Testis (tissue), 3 donors: ENCODE results near the gene MAN1A2. TPM values are rescaled to one million over a fixed set of nuclear protein-coding genes. Genes with fewer than 3 reads are reported as not detected.
"Not testable (repeated sequence)": the region's sequence is repeated elsewhere in the genome, so short reads cannot be mapped to it uniquely, and the experiment has no call there.

Source experiments
- DNase-seq: peaks from one replicate; pipeline ENCODE4 v3.0.0-alpha.2; 2019
- H3K27ac ChIP-seq, 2 donors: fragments of 200-600 bp; sonication (generic); one replicate each; pipeline ENCODE4 v1.5.1; 2019
- H3K27me3 ChIP-seq: fragments of 200-600 bp; sonication (generic); one replicate; pipeline ENCODE4 v1.5.1; 2019
- H3K36me3 ChIP-seq: fragments of 200-600 bp; sonication (generic); one replicate; pipeline ENCODE4 v1.5.1; 2017; ENCODE audit warnings: low read depth; ENCODE audit errors: missing control alignments
- H3K4me1 ChIP-seq: fragments of 200-600 bp; sonication (generic); one replicate; pipeline ENCODE4 v1.5.1; 2019
- H3K4me3 ChIP-seq, 2 donors: fragments of 200-600 bp; sonication (generic); one replicate each; pipeline ENCODE4 v1.5.1; 2017 to 2019
- H3K9me3 ChIP-seq: fragments of 200-600 bp; sonication (generic); one replicate; pipeline ENCODE4 v1.5.1; 2017
- POLR2A ChIP-seq: fragments of 450-650 bp; IDR thresholded peaks from one replicate; pipeline ENCODE4 v1.6.1; 2017; ENCODE audit warnings: antibody characterized with exemption, mild to moderate bottlenecking, moderate library complexity
- WGBS, 2 donors: methylation state at CpG; one replicate each; pipeline ENCODE4 v1.1.5; 2018; 5-methylcytosine and 5-hydroxymethylcytosine counted together
- intact Hi-C: fragments of 100-400 bp; cut with DNase I; formaldehyde crosslinking; loops from one replicate; pipeline ENCODE4 v1.15.1; 2023; ENCODE audit warnings: low total_unique reads
- polyA plus RNA-seq: library from polyadenylated mRNA; stranded (reverse); fragments of 350-450 nt; fragmentation: Illumina TruSeq; extraction: RNeasy Lipid Tissue Mini Kit (QIAGEN cat#74804); gene quantifications from one replicate; pipeline ENCODE4 v1.2.3, GENCODE V29; 2014; ENCODE audit warnings: low read depth, low replicate concordance; ENCODE audit not compliant: insufficient read depth
- total RNA-seq, 2 donors: library from RNA; depleted of rRNA; stranded (reverse); fragments of >200 nt; gene quantifications; one replicate each; pipeline ENCODE4 v1.2.3, GENCODE V29; 2016
- TF ChIP-seq, protein P1 (sequence below), 3 experiments: fragments of 450-650 bp in 2 of 3; fragments of 200-600 bp in 1 of 3; sonication (generic) in 1 of 3; IDR thresholded peaks; one replicate each; pipeline ENCODE4 v1.5.1; 2016 to 2019; ENCODE audit warnings: antibody characterized with exemption in 3 of 3, mild to moderate bottlenecking in 2 of 3, moderate library complexity in 1 of 3

Gene MAN1A2
- total and polyA plus RNA-seq, 3 donors from 2014 or later, result 15.0 to 69.5 (median 64.3) TPM

DNA sequence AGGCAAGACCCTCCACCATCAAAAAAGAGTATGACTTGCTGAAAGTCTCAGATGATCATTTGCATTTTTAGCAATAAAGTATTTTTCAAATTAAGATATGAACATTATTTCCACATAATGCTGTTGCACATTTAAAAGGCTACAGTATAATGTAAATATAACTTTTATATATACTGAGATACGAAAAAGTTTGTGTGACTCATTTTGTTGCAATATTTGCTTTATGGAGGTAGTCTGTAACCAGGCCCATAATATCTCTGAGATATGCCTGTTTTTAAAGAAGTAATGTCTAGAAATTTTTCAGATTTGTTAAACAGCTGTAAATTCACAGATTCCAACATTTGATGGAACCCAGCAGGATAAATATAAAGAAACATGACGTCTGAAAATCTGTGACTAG is 86.7 kb downstream of the MAN1A2 start:
- TF ChIP-seq POLR2A, result no peak
- TF ChIP-seq, protein P1, sequence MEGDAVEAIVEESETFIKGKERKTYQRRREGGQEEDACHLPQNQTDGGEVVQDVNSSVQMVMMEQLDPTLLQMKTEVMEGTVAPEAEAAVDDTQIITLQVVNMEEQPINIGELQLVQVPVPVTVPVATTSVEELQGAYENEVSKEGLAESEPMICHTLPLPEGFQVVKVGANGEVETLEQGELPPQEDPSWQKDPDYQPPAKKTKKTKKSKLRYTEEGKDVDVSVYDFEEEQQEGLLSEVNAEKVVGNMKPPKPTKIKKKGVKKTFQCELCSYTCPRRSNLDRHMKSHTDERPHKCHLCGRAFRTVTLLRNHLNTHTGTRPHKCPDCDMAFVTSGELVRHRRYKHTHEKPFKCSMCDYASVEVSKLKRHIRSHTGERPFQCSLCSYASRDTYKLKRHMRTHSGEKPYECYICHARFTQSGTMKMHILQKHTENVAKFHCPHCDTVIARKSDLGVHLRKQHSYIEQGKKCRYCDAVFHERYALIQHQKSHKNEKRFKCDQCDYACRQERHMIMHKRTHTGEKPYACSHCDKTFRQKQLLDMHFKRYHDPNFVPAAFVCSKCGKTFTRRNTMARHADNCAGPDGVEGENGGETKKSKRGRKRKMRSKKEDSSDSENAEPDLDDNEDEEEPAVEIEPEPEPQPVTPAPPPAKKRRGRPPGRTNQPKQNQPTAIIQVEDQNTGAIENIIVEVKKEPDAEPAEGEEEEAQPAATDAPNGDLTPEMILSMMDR (IDR thresholded peaks at IDR 0.05), result no peak
- H3K4me1 ChIP-seq, result no peaks in the 10 kb centered on the region
- no peak for DNase-seq
- no peaks in the 10 kb centered on the region for H3K9me3 ChIP-seq
- no peak overlapping the region for H3K27ac ChIP-seq
- no peaks in the 10 kb centered on the region for H3K36me3 ChIP-seq
- 85 to 90% methylated on average over 2 of the region's 2 CpGs for WGBS, 2 donors
- intact Hi-C loops, result no loop called here
- no peaks in the 10 kb centered on the region for H3K27me3 ChIP-seq
- H3K4me3 ChIP-seq, result no peak overlapping the region

DNA sequence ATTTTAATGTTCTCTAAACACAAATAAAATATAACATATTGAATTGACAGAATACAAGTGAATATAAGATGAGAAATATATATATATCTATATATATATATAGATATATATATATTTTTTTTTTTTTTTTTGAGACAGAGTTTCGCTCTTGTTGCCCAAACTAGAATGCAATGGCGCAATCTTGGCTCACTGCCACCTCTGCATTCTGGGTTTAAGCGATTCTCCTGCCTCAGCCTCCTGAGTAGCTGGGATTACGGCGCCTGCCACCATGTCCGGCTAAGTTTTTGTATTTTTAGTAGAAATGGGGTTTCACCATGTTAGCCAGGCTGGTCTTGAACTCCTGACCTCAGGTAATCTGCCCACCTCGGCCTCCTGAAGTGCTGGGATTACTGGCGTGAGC is 91.2 kb downstream of the MAN1A2 start:
- 97 to 98% methylated on average over 8 of the region's 8 CpGs for WGBS, 2 donors
- intact Hi-C loops, DNase-seq, H3K9me3 ChIP-seq, H3K36me3 ChIP-seq, H3K4me3 ChIP-seq, H3K4me1 ChIP-seq, H3K27me3 ChIP-seq, H3K27ac ChIP-seq: not testable (repeated sequence)

DNA sequence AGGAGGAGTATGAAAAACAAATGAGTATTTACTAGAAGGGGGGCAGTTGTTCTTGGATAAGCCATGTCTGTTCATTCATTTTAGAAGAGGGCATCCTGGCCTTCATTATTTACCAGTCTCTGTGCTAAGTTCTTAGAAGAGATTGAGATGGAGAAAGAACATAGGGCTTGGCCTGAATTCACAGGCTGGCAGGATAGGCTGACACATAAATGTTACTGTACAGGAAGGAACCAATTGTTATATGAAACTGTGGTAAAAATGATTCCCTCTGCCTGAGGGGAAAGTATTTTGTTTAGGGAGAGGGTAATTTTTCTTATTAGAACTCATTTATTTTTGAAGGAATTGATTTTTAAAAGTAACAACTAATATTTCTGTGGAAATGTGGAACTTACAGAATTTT is 99.5 kb downstream of the MAN1A2 start:
- Histone ChIP-seq H3K36me3 (no peaks in the 10 kb centered on the region), H3K27ac (no peak overlapping the region), H3K9me3 (no peaks in the 10 kb centered on the region), H3K4me3 (no peak overlapping the region), H3K4me1 (no peaks in the 10 kb centered on the region), H3K27me3 (no peaks in the 10 kb centered on the region)
- intact Hi-C loops, result no loop called here
- no peak for DNase-seq
- TF ChIP-seq, protein P1 (IDR thresholded peaks at IDR 0.05), result no peak
- TF ChIP-seq POLR2A, result no peak

DNA sequence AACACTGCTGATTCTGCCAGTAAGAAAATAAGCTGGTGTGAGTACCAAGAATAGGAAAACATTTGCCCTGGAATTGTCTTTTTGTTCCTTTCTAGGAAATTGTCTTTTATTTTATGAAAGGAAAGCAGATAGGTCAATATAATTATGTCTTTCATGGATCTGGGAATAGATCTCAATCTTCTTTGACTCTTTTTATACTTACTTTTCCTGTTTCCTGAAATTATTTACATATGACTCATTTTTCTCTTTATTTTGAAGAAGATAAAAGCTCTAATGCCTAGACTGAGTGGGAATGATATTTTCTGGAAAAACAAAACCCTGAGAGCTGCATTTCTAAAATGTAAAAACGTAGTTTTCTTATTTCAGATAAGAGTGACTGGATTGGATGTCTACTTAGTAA is 100.1 kb downstream of the MAN1A2 start:
- Histone ChIP-seq H3K27me3 (no peaks in the 10 kb centered on the region), H3K4me1 (no peaks in the 10 kb centered on the region), H3K9me3 (no peaks in the 10 kb centered on the region), H3K36me3 (no peaks in the 10 kb centered on the region), H3K4me3 (no peak overlapping the region), H3K27ac (no peak overlapping the region)
- DNase-seq, result no peak
- 80 to 91% methylated on average over 1 of the region's 1 CpG for WGBS, 2 donors
- TF ChIP-seq, protein P1 (IDR thresholded peaks at IDR 0.05), result no peak
- TF ChIP-seq POLR2A, result no peak
- intact Hi-C loops, result no loop called here

DNA sequence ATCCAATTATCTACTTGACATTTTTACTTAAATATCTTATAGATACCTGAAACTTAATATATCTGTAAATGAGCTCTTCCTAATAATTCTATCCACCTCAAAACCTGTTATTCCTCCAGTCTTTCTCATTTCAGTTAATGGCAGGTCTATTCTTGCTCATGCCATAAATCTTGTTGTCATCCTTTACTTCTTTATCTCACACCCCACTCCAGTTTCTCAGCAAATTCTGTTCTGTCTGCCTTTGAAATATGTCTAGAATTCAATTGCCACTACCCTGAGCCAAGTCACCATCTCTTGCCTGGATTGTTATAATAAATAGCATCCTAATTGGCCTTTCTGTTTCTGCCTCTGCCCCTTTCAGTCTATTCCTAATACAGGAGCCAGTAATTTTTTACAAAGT is 105.8 kb downstream of the MAN1A2 start:
- intact Hi-C loops, result no loop called here
- H3K9me3 ChIP-seq, result no peaks in the 10 kb centered on the region
- H3K4me3 ChIP-seq, result no peak overlapping the region
- no peak overlapping the region for H3K27ac ChIP-seq
- DNase-seq, result no peak
- H3K27me3 ChIP-seq, result no peaks in the 10 kb centered on the region
- H3K36me3 ChIP-seq, result no peaks in the 10 kb centered on the region
- no peaks in the 10 kb centered on the region for H3K4me1 ChIP-seq
- TF ChIP-seq, protein P1 (IDR thresholded peaks at IDR 0.05), result no peak
- TF ChIP-seq POLR2A, result no peak

DNA sequence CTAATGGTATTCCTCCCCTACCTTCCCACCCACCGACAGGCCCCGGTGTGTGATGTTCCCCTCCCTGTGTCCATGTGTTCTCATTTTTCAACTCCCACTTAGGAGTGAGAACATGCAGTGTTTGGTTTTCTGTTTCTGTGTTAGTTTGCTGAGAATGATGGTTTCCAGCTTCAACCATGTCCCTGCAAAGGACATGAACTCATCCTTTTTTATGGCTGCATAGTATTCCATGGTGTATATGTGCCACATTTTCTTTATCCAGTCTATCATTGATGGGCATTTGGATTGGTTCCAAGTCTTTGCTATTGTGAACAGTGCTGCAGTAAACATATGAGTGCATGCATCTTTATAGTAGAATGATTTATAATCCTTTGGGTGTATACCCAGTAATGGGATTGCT is 108.2 kb downstream of the MAN1A2 start:
- H3K27ac ChIP-seq, H3K4me1 ChIP-seq, H3K36me3 ChIP-seq, intact Hi-C loops, H3K27me3 ChIP-seq, H3K9me3 ChIP-seq, H3K4me3 ChIP-seq, DNase-seq: not testable (repeated sequence)
- WGBS, 2 donors, result 96 to 100% methylated on average over 2 of the region's 2 CpGs
